ENCODE results near the gene HLX.
A peak's percentile ranks its signal among the peaks of the same experiment; 100 is the strongest.

The HLX gene

DNA sequence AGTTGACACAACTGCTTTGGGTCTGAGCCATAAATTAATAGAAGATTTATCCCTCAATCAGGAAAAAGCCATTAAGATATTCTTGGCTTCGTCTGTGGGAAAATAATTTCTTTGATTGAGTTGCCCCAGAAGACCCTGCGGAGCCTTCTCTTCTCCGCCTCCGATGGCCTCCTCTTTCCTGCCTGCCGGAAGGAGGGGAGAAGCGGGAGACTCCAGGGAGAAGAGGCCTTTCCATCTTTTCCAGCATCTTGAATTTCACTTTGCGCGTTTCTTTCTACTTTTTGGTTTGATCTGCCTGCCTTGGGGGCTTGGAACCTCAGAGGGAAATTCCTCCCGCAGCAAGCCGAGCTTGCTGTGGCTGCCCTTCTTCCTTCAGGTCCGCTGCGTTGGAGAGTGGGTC, 16.8 kb downstream of the HLX start:
- Histone ChIP-seq H3K27me3 (peaks cover 7 to 40% (median 25%) of the 10 kb centered on the region in 11 experiments; a peak in 21 of 22 replicates), H3K36me3 (no peaks in the 10 kb centered on the region)
- no peak for TF ChIP-seq Cebpa-rat (IDR thresholded peaks at IDR 0.05)

DNA sequence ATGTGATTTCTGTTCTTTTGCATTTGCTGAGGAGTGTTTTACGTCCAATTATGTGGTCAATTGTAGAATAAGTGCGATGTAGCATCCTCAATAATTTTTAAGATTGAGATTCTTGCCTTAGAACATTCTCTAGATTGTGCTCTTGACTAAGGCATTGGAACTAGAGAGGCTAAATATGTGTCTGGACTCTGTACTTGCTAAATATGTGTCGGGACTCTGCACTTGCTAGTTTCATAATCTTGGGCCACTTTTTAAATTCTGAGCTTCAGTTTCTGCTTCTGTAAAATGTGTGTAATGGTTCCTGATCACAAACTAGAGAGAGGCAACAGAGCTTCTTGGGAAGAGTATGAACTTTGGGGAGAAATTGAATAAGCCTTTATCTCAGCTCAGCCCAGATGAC, 21.6 kb downstream of the HLX start:
- Histone ChIP-seq H3K4me1 (no peaks in the 10 kb centered on the region), H3K36me3 (no peaks in the 10 kb centered on the region), H3K27ac (no peak overlapping the region), H3K4me2 (no peak overlapping the region), H4K20me1 (no peaks in the 10 kb centered on the region), H3K9me3 (replicated peaks in 1 of 11) (peaks cover 0 to 8% (median under 1%) of the 10 kb centered on the region in 11 experiments; a peak in 10 of 22 replicates), H3K4me3 (no peak overlapping the region), H3K9ac (no peak overlapping the region), H3K27me3 (peaks cover 0 to 8% (median 0%) of the 10 kb centered on the region in 11 experiments; a peak in 3 of 22 replicates)
- no peak for TF ChIP-seq Cebpa-rat (IDR thresholded peaks at IDR 0.05)

More for the DNA sequence above, 16.8 kb downstream of the HLX start:
- H3K27ac ChIP-seq = no peak overlapping the region
- H3K4me1 ChIP-seq = no peaks in the 10 kb centered on the region
- no peak overlapping the region for H3K9ac ChIP-seq
- H3K4me2 ChIP-seq = no peak overlapping the region
- H3K9me3 ChIP-seq (replicated peaks in 1 of 11) = peaks cover 47 to 56% (median 48%) of the 10 kb centered on the region in 11 experiments
- H4K20me1 ChIP-seq = no peaks in the 10 kb centered on the region; a peak in 1 of 22 replicates
- no peak overlapping the region for H3K4me3 ChIP-seq

DNA sequence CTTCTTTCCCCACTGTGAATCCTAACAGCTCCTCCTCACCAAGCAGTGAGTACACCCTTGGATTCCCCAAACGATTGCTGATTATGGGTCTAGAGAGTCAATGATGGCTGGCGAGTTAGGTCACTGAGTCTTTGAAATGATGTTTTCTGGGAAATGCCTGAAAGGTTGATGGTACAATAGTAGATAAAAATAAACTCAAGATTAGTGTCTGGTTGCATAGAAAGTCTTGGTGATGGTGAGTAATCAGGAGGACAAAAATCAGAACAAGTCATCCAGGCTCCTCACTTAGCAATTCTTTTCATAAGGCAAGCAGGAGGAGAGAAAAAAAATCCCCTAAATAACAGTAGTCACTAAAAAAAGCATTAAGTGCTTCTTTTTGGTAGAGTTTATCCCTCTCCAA, 22.6 kb downstream of the HLX start:
- H3K9ac ChIP-seq = no peak overlapping the region
- H3K9me3 ChIP-seq (replicated peaks in 1 of 11) = no peaks in the 10 kb centered on the region
- H3K27me3 ChIP-seq = peaks cover 0 to 8% (median 0%) of the 10 kb centered on the region in 11 experiments; a peak in 3 of 22 replicates
- H4K20me1 ChIP-seq = no peaks in the 10 kb centered on the region
- no peak overlapping the region for H3K4me3 ChIP-seq
- no peak overlapping the region for H3K4me2 ChIP-seq
- no peak for TF ChIP-seq Cebpa-rat (IDR thresholded peaks at IDR 0.05)
- no peak overlapping the region for H3K27ac ChIP-seq
- H3K36me3 ChIP-seq = no peaks in the 10 kb centered on the region
- no peaks in the 10 kb centered on the region for H3K4me1 ChIP-seq

DNA sequence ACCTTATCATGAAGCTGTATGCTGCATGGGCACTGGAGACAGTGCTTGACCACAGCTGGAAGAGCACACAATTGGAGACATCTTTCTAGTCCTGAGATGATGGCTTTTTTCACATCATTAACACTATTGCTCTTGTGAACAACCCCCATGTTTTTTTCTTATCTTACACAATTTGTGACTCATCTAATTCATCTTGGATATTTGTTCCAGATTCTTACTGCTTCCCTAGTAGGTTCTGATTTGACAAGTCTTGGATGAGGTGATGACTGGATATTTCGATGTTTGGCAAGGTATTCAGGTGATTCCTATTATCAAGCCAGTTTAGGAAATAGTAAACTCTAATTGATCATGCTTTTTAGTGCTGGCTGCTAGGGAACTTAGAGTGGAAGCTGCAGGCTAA, 23.7 kb downstream of the HLX start:
- no peak overlapping the region for H3K4me3 ChIP-seq
- H3K27me3 ChIP-seq = peaks cover 0 to 8% (median 0%) of the 10 kb centered on the region in 11 experiments; a peak in 3 of 22 replicates
- no peaks in the 10 kb centered on the region for H3K9me3 ChIP-seq (replicated peaks in 1 of 11)
- H3K4me1 ChIP-seq = no peaks in the 10 kb centered on the region
- no peaks in the 10 kb centered on the region for H4K20me1 ChIP-seq
- no peak overlapping the region for H3K27ac ChIP-seq
- no peak for TF ChIP-seq Cebpa-rat (IDR thresholded peaks at IDR 0.05)
- no peaks in the 10 kb centered on the region for H3K36me3 ChIP-seq
- no peak overlapping the region for H3K9ac ChIP-seq
- no peak overlapping the region for H3K4me2 ChIP-seq

DNA sequence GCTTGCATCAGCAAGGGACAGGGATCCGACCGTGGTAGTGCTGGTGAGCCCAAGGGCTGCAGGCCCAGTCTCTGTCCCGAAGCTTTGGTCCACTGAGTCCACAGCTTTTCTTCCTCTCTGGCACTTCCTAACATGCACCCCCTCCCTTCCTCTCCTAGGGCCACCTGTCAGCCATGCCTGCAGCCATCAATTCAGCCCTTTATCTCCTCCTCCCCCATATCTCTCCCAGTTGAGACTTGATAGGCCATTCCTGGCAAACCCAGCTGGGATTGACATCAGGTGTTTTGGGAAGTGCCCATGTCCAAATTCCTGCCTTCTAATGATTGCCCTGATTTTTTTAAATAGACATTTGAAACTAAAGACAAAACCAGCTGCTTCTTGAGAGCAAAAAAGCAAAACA, 25.6 kb downstream of the HLX start:
- H3K4me2 ChIP-seq = no peak overlapping the region
- H3K36me3 ChIP-seq = no peaks in the 10 kb centered on the region
- no peak overlapping the region for H3K9ac ChIP-seq
- H3K4me1 ChIP-seq = peaks cover 0 to 15% (median 3%) of the 10 kb centered on the region in 10 experiments; a peak in 6 of 20 replicates
- no peaks in the 10 kb centered on the region for H3K9me3 ChIP-seq (replicated peaks in 1 of 11)
- no peak overlapping the region for H3K27ac ChIP-seq
- no peaks in the 10 kb centered on the region for H4K20me1 ChIP-seq
- no peak overlapping the region for H3K4me3 ChIP-seq
- H3K27me3 ChIP-seq = peaks cover 0 to 8% (median 0%) of the 10 kb centered on the region in 11 experiments; a peak in 3 of 22 replicates
- no peak for TF ChIP-seq Cebpa-rat (IDR thresholded peaks at IDR 0.05)

DNA sequence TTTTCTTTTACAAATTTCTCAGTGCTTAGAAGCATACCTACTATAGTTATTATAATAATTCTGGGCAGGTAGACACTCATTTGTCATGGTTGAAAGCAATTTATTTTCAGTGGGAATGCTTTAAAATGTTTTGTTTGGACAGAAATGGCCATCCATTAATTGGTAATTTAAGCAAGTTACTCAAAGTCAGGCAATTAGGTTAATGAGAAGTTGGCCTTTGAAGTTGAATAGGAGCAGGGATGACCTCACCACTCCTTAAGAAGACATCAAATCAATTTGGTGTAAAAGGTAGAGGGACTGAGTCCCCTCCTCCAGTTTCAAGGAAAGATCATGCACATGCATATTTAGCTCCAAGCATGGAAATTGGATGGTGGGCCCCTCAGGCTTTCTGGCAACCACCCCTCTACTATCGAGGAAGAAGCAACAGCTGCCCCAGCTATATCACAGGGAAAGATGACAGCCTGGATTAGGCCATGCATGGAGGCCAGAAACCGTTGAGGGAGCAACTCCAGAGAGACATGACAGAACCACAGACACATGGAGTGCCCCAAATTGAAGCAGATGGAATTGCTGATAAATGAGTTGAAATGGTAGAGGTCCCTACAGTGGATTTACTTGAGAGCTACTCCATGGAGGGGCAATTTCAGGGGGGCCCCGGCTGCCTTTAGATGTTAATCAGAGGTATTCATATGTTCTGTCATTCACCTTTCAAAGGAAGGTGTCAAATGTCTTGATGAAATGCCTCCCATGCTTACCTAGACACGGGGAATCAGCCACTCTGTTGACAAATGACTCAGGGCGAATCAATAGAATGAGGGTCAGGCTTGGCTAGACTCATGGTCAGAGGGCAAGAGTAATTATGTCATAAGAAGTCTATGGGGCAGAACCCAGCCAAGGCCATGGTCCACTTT, 26.7 kb downstream of the HLX start:
- TF ChIP-seq Cebpa-rat (IDR thresholded peaks at IDR 0.05) = no peak
- Histone ChIP-seq H3K4me3 (no peak overlapping the region), H3K4me1 (peaks cover 0 to 15% (median 3%) of the 10 kb centered on the region in 10 experiments; a peak in 6 of 20 replicates), H4K20me1 (no peaks in the 10 kb centered on the region), H3K27ac (no peak overlapping the region), H3K9ac (no peak overlapping the region), H3K4me2 (no peak overlapping the region), H3K9me3 (replicated peaks in 1 of 11) (no peaks in the 10 kb centered on the region), H3K27me3 (peaks cover 0 to 6% (median 0%) of the 10 kb centered on the region in 11 experiments; a peak in 3 of 22 replicates), H3K36me3 (no peaks in the 10 kb centered on the region)

DNA sequence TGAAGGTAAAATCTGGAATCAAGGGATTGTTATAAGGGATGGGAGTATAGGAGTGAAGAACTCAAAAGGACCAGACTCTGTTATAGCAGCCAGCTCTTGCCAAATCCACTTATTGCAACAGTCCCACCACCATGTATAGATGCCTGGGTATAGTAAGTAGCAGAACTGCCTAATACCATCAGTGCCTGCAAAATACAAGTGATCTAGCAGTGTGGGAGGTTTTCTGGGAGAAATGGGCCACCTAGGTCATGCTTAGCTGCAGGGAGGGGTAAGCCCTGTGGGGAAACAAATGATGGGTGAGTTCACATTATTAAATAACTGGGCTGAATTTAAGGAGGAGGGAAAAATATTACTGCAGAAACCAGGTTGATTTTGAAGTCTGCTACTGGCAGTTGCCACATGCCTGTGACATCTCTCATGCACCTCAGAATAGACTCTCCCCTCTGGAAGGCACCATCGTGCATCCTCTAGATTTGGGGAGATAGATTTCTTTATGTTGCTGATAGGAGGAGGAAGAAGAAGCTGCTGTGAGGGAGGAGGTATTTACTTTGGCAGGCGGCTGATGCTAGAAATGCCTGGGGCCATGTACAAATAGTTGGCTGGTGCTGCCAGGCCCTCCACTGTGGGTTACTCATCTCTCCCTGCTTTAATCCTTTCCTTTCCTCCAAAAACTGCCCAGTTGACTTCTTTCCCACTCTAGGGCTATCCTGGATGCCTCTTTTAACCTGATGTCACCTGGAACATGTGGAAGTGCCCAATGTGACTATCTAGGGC, 27.5 kb downstream of the HLX start:
- peaks cover 0 to 5% (median 0%) of the 10 kb centered on the region in 11 experiments; a peak in 3 of 22 replicates for H3K27me3 ChIP-seq
- no peak overlapping the region for H3K27ac ChIP-seq
- no peaks in the 10 kb centered on the region for H4K20me1 ChIP-seq
- H3K4me3 ChIP-seq = no peak overlapping the region
- no peak overlapping the region for H3K4me2 ChIP-seq
- H3K9me3 ChIP-seq (replicated peaks in 1 of 11) = no peaks in the 10 kb centered on the region
- no peak overlapping the region for H3K9ac ChIP-seq
- H3K4me1 ChIP-seq = peaks cover 0 to 15% (median 3%) of the 10 kb centered on the region in 10 experiments; a peak in 6 of 20 replicates
- no peak for TF ChIP-seq Cebpa-rat (IDR thresholded peaks at IDR 0.05)
- no peaks in the 10 kb centered on the region for H3K36me3 ChIP-seq

DNA sequence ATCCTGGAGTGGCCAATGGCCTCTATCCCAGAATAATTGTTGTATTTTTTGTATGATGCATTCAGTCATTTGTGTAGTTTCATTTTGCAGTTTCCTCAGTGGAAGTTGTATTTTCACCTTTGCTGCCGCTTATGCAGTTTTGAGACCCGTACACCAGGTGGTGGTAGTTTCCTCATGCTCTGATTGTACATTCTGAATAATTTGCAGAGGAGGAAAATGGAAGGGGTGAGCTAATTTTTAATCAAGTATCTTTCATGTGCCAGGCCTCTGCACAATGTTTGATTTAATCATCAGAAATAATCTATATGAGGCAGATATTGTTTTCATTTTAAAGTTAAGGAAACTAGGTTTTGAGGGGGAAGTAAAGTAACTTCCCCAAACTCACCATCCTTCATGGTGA, 29.5 kb downstream of the HLX start:
- Histone ChIP-seq H3K27me3 (peaks cover 0 to 3% (median 0%) of the 10 kb centered on the region in 11 experiments; a peak in 3 of 22 replicates), H3K4me2 (no peak overlapping the region), H3K36me3 (no peaks in the 10 kb centered on the region), H3K4me3 (no peak overlapping the region), H4K20me1 (no peaks in the 10 kb centered on the region), H3K9me3 (replicated peaks in 1 of 11) (no peaks in the 10 kb centered on the region), H3K9ac (no peak overlapping the region), H3K4me1 (peaks cover 0 to 21% (median 6%) of the 10 kb centered on the region in 10 experiments; a peak in 12 of 20 replicates), H3K27ac (no peak overlapping the region)
- TF ChIP-seq Cebpa-rat (IDR thresholded peaks at IDR 0.05) = no peak

DNA sequence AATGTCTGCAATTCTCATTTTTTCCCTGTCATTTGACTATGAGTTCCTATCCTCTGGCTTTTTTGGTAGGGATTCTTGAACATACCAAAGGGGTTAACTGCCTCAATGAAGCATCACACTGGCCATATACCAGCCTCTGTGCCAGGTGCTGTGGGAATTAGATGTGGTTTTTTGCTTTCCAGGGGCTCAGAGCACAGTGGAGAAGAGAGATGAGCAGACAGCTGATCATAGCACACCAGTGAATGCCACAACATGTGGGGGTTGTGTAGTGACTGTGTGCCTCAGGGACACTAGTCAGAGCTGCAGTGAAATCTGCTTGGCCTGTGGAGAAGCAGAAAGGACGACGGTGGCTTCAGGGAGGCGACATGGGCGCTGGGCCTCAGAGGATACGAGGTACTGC, 30.8 kb downstream of the HLX start:
- H3K27ac ChIP-seq = 0 out of 22 replicates have a peak overlapping the region, but pooled peaks of 1 of the 11 experiments have one; percentile 0
- no peak for TF ChIP-seq Cebpa-rat (IDR thresholded peaks at IDR 0.05)

More for the DNA sequence above, 30.8 kb downstream of the HLX start:
- no peak overlapping the region for H3K4me2 ChIP-seq
- no peak overlapping the region for H3K9ac ChIP-seq
- no peaks in the 10 kb centered on the region for H3K27me3 ChIP-seq
- H4K20me1 ChIP-seq = no peaks in the 10 kb centered on the region
- peaks cover 11 to 34% (median 18%) of the 10 kb centered on the region in 10 experiments for H3K4me1 ChIP-seq
- H3K9me3 ChIP-seq (replicated peaks in 1 of 11) = no peaks in the 10 kb centered on the region
- H3K36me3 ChIP-seq = no peaks in the 10 kb centered on the region
- no peak overlapping the region for H3K4me3 ChIP-seq

All from BLaER1 treated with 17β-estradiol and CSF1 and Interleukin-3, amounts not matched to agents 10 nM and 100 nM (cell line).